Adipocyte (in vitro differentiated cells): ENCODE data around the gene TENM4.

ENCODE experiments used
- DNase-seq: peaks from one replicate; pipeline ENCODE4 v3.0.0-alpha.2; 2015; ENCODE audit warnings: low read depth
- H3K27me3 ChIP-seq: replicated peaks from 2 replicates; pipeline ENCODE4 v1.7.0; 2013; ENCODE audit warnings: mild to moderate bottlenecking, low read length, moderate library complexity; ENCODE audit not compliant: control insufficient read depth, insufficient read depth
- H3K36me3 ChIP-seq: 2 replicates; pipeline ENCODE4 v1.7.0; 2013; ENCODE audit warnings: low read length, mild to moderate bottlenecking, moderate library complexity; ENCODE audit not compliant: control insufficient read depth, insufficient read depth, severe bottlenecking
- H3K4me1 ChIP-seq: 2 replicates; pipeline ENCODE4 v1.7.0; 2013; ENCODE audit warnings: mild to moderate bottlenecking, low read length, moderate library complexity; ENCODE audit not compliant: control insufficient read depth, insufficient read depth
- H3K4me3 ChIP-seq: 2 replicates; pipeline ENCODE4 v1.7.0; 2013; ENCODE audit warnings: mild to moderate bottlenecking, low read length, moderate library complexity
- H3K9ac ChIP-seq: 2 replicates; pipeline ENCODE4 v1.7.0; 2013; ENCODE audit warnings: mild to moderate bottlenecking, low read length, moderate library complexity
- H3K9me3 ChIP-seq: 2 replicates; pipeline ENCODE4 v1.7.0; 2013; ENCODE audit warnings: mild to moderate bottlenecking, low read length, moderate library complexity; ENCODE audit not compliant: control insufficient read depth

The TENM4 gene

GRCh38 chr11:79291948-79292347, 148.9 kb downstream of the TENM4 start:
- no peak for DNase-seq
- Histone ChIP-seq H3K4me1 (peaks cover 8% of the 10 kb centered on the region), H3K9me3 (no peaks in the 10 kb centered on the region), H3K36me3 (peaks cover 21% of the 10 kb centered on the region), H3K4me3 (no peak overlapping the region), H3K27me3 (no peaks in the 10 kb centered on the region), H3K9ac (no peak overlapping the region)

DNA sequence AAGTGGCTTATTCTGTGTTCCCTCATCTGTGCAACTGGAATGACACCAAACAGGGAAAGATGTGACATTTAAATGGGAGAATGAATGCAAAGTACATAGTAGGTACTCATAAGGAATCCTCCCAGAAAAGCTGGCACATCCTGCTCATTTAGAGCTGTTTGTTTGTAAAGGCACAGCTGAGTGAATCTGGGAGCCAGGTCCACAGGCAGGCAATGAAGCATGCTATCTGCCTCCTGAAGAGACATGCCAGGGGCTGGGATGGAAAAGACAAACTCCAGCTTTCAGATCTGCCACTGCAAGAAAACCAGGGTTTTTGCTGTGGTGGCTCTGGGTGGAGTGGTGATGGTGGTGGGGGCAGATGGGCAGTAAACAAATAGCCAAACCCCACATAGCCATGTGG, 150.1 kb downstream of the TENM4 start:
- Histone ChIP-seq H3K9ac (no peak overlapping the region), H3K4me3 (no peak overlapping the region)
- DNase-seq: no peak

GRCh38 chr11:79287952-79288351, 152.9 kb downstream of the TENM4 start:
- H3K4me1 ChIP-seq: peaks cover 19% of the 10 kb centered on the region
- H3K36me3 ChIP-seq: no peaks in the 10 kb centered on the region
- H3K27me3 ChIP-seq: no peaks in the 10 kb centered on the region
- H3K9ac ChIP-seq: no peak overlapping the region
- H3K4me3 ChIP-seq: no peak overlapping the region
- H3K9me3 ChIP-seq: peaks cover 5% of the 10 kb centered on the region
- DNase-seq: no peak

More for the DNA sequence above, 150.1 kb downstream of the TENM4 start:
- Histone ChIP-seq H3K4me1 (peaks cover 12% of the 10 kb centered on the region), H3K9me3 (no peaks in the 10 kb centered on the region), H3K27me3 (no peaks in the 10 kb centered on the region), H3K36me3 (peaks cover 12% of the 10 kb centered on the region)

DNA sequence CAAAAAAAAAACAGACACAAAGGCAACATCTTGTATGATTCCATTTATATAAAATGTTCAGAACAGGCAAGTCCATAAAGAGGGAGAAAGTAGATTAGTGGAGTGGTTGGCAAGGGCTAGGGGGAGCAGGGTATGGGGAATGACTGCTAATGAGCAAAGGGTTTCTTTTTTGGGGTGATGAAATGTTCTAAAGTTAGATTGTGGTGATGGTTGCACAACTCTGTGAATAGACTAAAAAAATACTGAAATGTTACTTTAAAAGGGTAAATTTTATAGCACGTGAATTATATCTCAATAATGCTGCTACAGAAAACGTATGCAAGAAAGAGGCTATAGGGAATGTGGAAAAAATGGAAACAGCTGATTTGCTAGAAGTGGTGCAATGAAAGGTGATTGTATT, 155.1 kb downstream of the TENM4 start:
- Histone ChIP-seq H3K9ac (no peak overlapping the region), H3K4me3 (no peak overlapping the region), H3K27me3 (no peaks in the 10 kb centered on the region), H3K9me3 (peaks cover 5% of the 10 kb centered on the region), H3K36me3 (no peaks in the 10 kb centered on the region), H3K4me1 (peaks cover 11% of the 10 kb centered on the region)
- peak; percentile 37 for DNase-seq

DNA sequence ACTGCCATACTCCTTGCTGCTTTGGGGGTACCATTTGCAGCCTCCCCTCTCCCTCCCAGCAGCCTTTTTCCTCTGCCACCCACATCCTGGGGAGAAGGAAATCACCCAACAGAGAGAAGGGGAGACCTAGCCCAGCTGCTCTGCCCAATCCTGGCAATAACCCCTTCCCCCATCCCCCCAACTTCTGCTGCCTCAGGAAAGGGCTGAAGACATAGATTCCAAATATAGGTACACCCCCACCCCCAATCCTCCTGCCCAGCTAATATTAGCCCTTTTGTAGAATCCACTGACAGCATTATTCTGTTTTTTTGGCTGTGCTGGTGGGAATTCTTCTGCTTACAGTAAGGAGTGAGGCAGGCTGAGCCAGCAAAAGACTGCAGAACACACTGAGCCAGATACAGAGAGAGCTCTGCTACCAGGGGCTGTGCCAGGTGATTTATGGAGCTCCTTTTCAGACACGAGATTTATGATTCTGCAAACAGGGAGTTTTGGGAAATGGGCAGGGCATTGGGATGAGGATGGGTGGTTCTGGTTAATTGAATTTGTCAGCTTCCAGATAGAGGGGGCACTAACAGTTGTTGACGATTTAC, 164.0 kb downstream of the TENM4 start:
- Histone ChIP-seq H3K4me3 (no peak overlapping the region), H3K36me3 (peaks cover 4% of the 10 kb centered on the region), H3K27me3 (no peaks in the 10 kb centered on the region), H3K9ac (no peak overlapping the region), H3K4me1 (peaks cover 8% of the 10 kb centered on the region), H3K9me3 (no peaks in the 10 kb centered on the region)
- no peak for DNase-seq

- peak; percentile 45 for DNase-seq
- H3K4me1 ChIP-seq: peaks cover 8% of the 10 kb centered on the region
- H3K9ac ChIP-seq: no peak overlapping the region
- no peaks in the 10 kb centered on the region for H3K9me3 ChIP-seq
- peaks cover 4% of the 10 kb centered on the region for H3K36me3 ChIP-seq
- no peak overlapping the region for H3K4me3 ChIP-seq
- H3K27me3 ChIP-seq: no peaks in the 10 kb centered on the region
These were observed 166.0 kb downstream of the TENM4 start for GRCh38 chr11:79274636-79275331.

DNA sequence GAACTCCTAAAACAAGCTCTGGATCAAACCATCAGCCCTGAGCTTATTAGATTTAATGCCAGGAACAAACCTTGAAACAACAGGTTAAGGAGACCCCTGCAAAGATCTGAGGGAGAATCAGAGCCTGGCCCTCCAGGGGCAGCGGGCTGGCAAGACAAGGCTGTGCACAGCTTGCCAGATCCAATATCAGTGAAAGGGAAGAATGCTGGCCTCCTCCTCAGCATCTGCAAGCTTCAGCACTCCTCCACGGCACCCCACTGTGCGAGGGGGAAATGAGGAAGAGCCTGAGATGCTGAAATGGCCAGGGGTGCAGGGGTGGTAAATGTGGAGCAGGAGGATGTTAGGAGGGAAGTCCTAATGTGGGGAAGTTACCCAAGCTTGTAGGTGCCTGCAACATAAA, 167.0 kb downstream of the TENM4 start:
- H3K27me3 ChIP-seq: no peaks in the 10 kb centered on the region
- DNase-seq: no peak
- H3K9me3 ChIP-seq: no peaks in the 10 kb centered on the region
- peaks cover 4% of the 10 kb centered on the region for H3K36me3 ChIP-seq
- peaks cover 8% of the 10 kb centered on the region for H3K4me1 ChIP-seq
- no peak overlapping the region for H3K9ac ChIP-seq
- no peak overlapping the region for H3K4me3 ChIP-seq

DNA sequence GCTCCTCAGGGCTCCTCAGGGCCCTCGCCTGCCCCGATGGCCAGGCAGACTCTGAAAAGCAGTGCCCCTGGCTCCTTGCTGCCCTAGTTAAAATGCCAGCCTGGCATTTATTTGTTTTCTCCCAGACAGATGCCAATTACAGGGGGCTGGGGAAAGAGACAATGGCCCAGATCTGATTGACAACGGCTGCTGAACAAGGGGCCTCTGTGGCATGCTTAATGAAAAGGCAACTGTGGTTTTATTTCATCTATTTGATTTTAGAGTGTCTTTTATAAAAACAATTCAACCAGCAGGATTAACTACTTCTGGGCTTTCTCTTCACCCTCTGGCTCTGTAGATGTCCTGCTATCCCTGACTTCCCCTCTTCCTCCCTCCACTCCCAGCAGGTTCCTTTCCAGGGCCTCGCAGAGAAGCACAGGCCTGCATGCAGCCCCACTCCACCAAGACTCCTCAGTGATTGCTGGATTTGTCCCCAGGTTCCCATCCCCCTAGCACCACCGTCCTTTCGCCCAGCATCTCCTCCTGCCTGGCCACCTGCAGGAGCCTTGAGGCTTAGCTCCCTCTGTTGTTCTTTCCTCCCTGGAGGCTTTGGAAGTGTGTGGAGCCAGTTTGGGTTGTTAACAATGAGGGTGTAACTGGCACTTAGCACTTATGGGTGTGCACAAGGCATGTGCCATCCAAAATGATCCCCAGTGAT, 171.1 kb downstream of the TENM4 start:
- H3K4me1 ChIP-seq: peaks cover 8% of the 10 kb centered on the region
- DNase-seq: no peak
- no peak overlapping the region for H3K4me3 ChIP-seq
- no peak overlapping the region for H3K9ac ChIP-seq
- peaks cover 4% of the 10 kb centered on the region for H3K36me3 ChIP-seq
- H3K27me3 ChIP-seq: no peaks in the 10 kb centered on the region
- no peaks in the 10 kb centered on the region for H3K9me3 ChIP-seq

- no peaks in the 10 kb centered on the region for H3K9me3 ChIP-seq
- no peak overlapping the region for H3K4me3 ChIP-seq
- no peaks in the 10 kb centered on the region for H3K27me3 ChIP-seq
- H3K4me1 ChIP-seq: peaks cover 6% of the 10 kb centered on the region
- H3K36me3 ChIP-seq: no peaks in the 10 kb centered on the region
- no peak for DNase-seq
- no peak overlapping the region for H3K9ac ChIP-seq
These were observed 174.4 kb downstream of the TENM4 start for GRCh38 chr11:79266396-79266795.

- Histone ChIP-seq H3K36me3 (no peaks in the 10 kb centered on the region), H3K4me1 (peaks cover 6% of the 10 kb centered on the region), H3K9me3 (no peaks in the 10 kb centered on the region), H3K27me3 (no peaks in the 10 kb centered on the region), H3K9ac (no peak overlapping the region), H3K4me3 (no peak overlapping the region)
- DNase-seq: no peak
These were observed 175.0 kb downstream of the TENM4 start for GRCh38 chr11:79265756-79266322.

- Histone ChIP-seq H3K36me3 (no peaks in the 10 kb centered on the region), H3K27me3 (no peaks in the 10 kb centered on the region), H3K9me3 (no peaks in the 10 kb centered on the region), H3K4me3 (no peak overlapping the region), H3K4me1 (peaks cover 6% of the 10 kb centered on the region), H3K9ac (no peak overlapping the region)
- DNase-seq: no peak
These were observed 176.5 kb downstream of the TENM4 start for GRCh38 chr11:79264284-79264683.
